Right lobe of liver (tissue), 4 donors: ENCODE results near the gene C7orf57.

Experiments
- POLR2A ChIP-seq: fragments of 450-650 bp; IDR thresholded peaks from one replicate; pipeline ENCODE4 v1.6.1; 2017; ENCODE audit warnings: antibody characterized with exemption, mild to moderate bottlenecking
- TF ChIP-seq, protein P1 (sequence below), 4 donors: fragments of 200-600 bp in 3 of 4; fragments of 450-650 bp in 1 of 4; IDR thresholded peaks; one replicate each; pipeline versions ENCODE4 v1.5.1 to v1.8.0; 2016 to 2022; ENCODE audit warnings: antibody characterized with exemption in 4 of 4, mild to moderate bottlenecking in 2 of 4
- donor health status: DM: no; HTN: no; CAD: no.
- donor health status: DM: no; HTN: no; CAD: no.
- donor health status: DM: no; HTN: yes; CAD: no.

DNA sequence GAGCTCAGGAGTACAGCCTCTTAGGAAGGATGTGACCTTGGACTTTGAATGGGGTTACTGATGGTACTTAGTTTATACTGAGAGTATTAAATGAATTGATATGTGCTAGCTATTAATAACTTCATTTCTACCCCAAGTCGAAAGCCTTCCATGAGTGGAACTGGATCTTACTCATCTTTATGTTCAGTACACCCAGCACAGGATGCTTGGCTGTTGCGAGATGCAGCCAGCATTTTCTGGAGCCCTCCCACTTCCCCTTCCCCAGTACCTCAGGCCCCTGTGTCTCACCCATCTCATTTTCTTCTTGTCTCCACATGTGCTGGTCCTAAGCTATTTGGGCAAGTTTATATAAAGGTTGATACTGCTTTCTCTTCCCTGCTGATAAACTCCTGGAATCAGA lies 60.9 kb downstream of the C7orf57 start:
- TF ChIP-seq, protein P1, sequence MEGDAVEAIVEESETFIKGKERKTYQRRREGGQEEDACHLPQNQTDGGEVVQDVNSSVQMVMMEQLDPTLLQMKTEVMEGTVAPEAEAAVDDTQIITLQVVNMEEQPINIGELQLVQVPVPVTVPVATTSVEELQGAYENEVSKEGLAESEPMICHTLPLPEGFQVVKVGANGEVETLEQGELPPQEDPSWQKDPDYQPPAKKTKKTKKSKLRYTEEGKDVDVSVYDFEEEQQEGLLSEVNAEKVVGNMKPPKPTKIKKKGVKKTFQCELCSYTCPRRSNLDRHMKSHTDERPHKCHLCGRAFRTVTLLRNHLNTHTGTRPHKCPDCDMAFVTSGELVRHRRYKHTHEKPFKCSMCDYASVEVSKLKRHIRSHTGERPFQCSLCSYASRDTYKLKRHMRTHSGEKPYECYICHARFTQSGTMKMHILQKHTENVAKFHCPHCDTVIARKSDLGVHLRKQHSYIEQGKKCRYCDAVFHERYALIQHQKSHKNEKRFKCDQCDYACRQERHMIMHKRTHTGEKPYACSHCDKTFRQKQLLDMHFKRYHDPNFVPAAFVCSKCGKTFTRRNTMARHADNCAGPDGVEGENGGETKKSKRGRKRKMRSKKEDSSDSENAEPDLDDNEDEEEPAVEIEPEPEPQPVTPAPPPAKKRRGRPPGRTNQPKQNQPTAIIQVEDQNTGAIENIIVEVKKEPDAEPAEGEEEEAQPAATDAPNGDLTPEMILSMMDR (IDR thresholded peaks at IDR 0.05) = no peak
- TF ChIP-seq POLR2A = no peak
